Effector CD8-positive, alpha-beta T cell (primary cell): ENCODE data around the gene MEX3B.
A peak's percentile ranks its signal among the peaks of the same experiment; 100 is the strongest.

Experiments
- DNase-seq: peaks from one replicate; lab custom pipeline; 2025; lab: John Stamatoyannopoulos, UW
- total RNA-seq, 4 experiments: gene quantifications; one replicate each; lab custom pipeline; 2026; lab: John Stamatoyannopoulos, UW

MEX3B gene
- 0.10 to 0.98 (median 0.63) reads per million in 4 experiments for total RNA-seq

GRCh38 chr15:82045892-82046665 lies at the start of gene MEX3B:
Gene MEX3B (minus strand): TSS chr15:82046018. CDS start chr15:82045705, 313 bp downstream.
- peak; percentile 79 for DNase-seq

DNA sequence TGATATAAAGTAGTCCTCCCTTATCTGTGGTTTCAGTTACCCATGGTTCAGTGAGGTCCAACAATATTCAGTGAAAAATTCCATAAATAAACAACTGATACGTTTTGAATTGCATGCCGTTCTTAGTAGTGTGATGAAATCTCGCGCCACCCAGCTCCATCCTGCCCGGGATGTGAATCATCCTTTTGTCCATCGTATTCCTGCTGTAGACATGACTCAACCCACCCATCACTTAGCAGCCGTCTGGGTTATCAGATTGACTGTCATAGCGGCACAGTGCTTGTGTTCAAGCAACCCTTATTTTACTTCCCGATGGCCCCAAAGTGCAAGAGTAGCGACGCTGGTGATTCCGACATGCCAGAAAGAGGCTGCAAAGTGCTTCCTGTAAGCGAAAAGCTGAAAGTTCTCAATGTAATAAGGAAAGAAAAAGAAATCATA lies 48.0 kb upstream of the MEX3B start:
- DNase-seq: no peak

DNA sequence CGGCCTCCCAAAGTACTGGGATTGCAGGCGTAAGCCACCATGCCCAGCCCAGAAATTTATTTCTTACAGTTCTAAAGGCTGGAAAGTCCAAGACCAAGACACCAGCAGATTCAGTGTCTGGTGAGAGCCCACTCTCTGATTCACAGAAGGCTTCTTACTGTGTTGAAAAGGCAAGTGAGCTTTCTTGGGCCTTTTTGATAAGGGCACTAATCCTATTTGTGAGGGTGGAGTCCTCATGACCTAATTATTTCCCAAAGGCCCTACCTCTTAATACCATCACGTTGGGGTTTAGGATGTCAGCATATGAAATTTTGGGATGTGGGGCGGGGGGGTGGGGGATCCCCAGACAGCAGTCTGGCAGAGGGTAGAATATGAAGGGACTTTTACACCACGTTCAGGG lies 47.5 kb upstream of the MEX3B start:
- DNase-seq: no peak

GRCh38 chr15:82091636-82092140 lies 45.9 kb upstream of the MEX3B start:
- no peak for DNase-seq

- DNase-seq: no peak
Observed at GRCh38 chr15:82086243-82086995, 40.6 kb upstream of the MEX3B start.

GRCh38 chr15:82081914-82082762 lies 36.3 kb upstream of the MEX3B start:
- DNase-seq: no peak

DNA sequence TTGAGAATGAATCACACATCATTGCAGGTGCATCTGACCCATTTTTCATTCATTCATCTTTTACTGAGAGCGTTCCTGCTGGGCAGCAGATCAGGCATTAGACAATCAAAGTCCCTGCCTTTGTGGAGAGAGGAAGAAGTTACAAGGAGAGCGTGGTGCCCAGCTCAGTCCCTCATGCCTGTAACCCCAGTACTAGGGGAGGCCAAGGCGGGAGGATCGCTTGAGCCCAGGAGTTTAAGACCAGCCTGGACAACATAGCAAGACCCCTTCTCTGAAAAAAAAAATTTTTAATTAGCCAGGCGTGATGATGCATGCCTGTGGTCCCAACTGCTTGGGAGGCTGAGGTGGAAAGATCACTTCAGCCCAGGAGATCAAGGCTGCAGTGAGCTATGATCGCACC lies 35.0 kb upstream of the MEX3B start:
- no peak for DNase-seq

GRCh38 chr15:82079736-82080135 lies 33.9 kb upstream of the MEX3B start:
- no peak for DNase-seq

DNA sequence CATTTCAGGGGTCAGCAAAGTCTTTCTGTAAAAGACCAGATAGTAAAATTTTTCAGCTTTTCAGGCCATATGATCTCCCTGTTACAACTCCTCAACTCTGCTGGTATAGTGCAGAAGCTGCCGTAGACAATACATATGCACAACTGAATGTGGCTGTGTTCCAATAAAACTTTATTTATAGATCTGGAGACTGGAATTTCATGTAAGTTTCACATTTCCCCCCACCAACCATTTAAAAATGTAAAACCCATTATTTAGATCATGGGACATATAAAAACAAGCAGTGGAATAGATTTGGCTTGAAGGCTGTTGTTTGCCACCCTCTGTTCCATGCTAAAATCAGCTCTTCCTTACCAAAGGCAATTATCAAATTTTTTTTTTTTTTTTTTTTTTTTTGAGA lies 28.8 kb upstream of the MEX3B start:
- no peak for DNase-seq

DNA sequence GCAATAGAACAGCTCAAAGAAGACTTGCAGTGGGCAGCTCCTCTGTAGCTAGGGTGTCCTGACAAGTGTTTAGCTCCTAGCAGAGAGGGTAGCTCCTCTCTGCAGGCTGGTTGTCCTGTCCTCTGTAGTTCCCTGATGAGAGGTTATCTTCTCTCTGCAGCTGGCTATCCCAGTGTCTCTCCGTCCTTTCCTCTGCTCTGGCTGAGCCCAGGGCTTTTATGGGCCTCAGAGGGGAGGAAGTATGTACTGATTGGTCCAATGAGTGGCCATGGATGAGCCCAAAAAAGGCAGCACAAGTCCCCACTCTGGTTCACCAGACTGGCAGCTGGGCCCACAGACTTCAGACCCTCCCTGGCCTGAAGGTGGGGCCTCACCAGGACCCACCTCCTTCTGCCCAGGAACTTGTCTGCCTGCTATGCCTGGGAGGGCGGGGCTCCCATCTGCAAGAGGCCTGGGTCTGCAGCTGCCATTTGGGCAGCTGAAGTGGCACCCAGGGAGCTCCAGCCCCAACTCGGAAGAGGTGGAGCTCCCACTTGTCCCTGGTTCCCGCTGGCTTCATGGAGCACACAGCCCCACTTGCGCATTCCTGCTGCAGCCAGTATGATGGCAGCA lies 27.2 kb upstream of the MEX3B start:
- no peak for DNase-seq

DNA sequence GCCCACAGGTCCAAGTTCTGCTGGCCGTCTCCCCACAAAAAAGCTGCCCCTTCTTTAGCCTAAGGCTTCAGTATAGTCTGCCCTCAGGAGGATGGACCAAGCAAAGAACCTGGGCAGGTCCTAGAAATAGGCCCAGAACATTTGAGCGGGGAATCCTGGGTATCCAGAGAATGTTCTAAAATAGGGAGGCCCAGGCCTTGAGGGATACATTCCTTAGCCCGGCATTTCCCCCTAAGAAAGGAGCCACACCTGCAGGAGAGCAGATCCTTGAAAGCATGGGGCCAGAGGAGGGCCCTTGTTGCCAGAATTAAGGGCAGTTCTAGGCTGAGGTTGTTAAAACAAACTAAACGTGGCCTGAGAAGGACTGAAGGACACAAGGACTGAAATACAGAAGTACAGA lies 20.6 kb upstream of the MEX3B start:
- no peak for DNase-seq

GRCh38 chr15:82064824-82065223 lies 19.0 kb upstream of the MEX3B start:
- DNase-seq: no peak

GRCh38 chr15:82062479-82063454 lies 16.9 kb upstream of the MEX3B start:
- no peak for DNase-seq

- DNase-seq: no peak
Observed at GRCh38 chr15:82060817-82061216, 15.0 kb upstream of the MEX3B start.

GRCh38 chr15:82058517-82059204 lies 12.8 kb upstream of the MEX3B start:
- no peak for DNase-seq

DNA sequence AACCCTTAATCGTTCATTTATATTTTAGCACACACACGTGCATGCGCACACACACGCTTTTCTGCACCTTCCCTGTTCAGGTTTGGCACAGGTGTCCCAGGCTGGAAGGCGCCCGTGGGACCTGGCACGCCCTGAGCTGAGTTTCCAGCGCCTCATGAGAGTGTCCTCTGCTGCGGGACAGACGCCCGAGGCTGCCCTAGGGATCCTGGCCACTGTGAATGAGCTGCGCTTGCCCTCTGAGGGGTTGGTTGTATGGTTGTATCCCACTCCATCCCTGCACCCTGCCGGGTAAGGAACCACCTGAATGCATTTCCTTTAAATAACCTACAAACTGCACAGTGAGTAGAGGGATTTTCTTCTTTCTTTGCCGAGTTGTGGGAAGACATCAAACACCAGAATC lies 12.2 kb upstream of the MEX3B start:
- no peak for DNase-seq

- no peak for DNase-seq
Observed at GRCh38 chr15:82056958-82057823, 11.4 kb upstream of the MEX3B start.

GRCh38 chr15:82052751-82053150 lies 6.9 kb upstream of the MEX3B start:
- DNase-seq: no peak

GRCh38 chr15:82051664-82052063 lies 5.8 kb upstream of the MEX3B start:
- no peak for DNase-seq
